Brain microvascular endothelial cell (primary cell): ENCODE results near the gene ZBTB5.
A peak's percentile ranks its signal among the peaks of the same experiment; 100 is the strongest.

Source experiments
- DNase-seq: peaks from one replicate; pipeline ENCODE4 v3.0.0-alpha.2; 2020
- H3K27ac ChIP-seq: fragments of 250-450 bp; sonication (Bioruptor Pico); 2 replicates; pipeline ENCODE4 v1.5.1; 2020; ENCODE audit warnings: mild to moderate bottlenecking, moderate library complexity
- H3K27me3 ChIP-seq: fragments of 250-450 bp; sonication (Bioruptor Pico); replicated peaks from 2 replicates; pipeline ENCODE4 v1.5.1; 2020; ENCODE audit warnings: mild to moderate bottlenecking
- H3K36me3 ChIP-seq: fragments of 250-450 bp; sonication (Bioruptor Pico); replicated peaks from 2 replicates; pipeline ENCODE4 v1.5.1; 2020; ENCODE audit warnings: mild to moderate bottlenecking
- H3K4me3 ChIP-seq: 2 replicates; pipeline ENCODE4 v1.5.1; 2011; ENCODE audit warnings: low read depth, mild to moderate bottlenecking, control low read depth, low read length, moderate library complexity
- in situ Hi-C: cut with HindIII; loops from 2 replicates; pipeline ENCODE4 v1.10.0; 2017; ENCODE audit warnings: low sequenced_read_pairs, low pct_ligation_motif_present
- TF ChIP-seq, protein P1 (sequence below): IDR thresholded peaks from 2 replicates; pipeline ENCODE4 v1.5.1; 2011; ENCODE audit warnings: low read depth, mild to moderate bottlenecking, moderate library complexity, low read length, control low read depth, inconsistent platforms; ENCODE audit errors: missing control alignments

ZBTB5 gene

DNA sequence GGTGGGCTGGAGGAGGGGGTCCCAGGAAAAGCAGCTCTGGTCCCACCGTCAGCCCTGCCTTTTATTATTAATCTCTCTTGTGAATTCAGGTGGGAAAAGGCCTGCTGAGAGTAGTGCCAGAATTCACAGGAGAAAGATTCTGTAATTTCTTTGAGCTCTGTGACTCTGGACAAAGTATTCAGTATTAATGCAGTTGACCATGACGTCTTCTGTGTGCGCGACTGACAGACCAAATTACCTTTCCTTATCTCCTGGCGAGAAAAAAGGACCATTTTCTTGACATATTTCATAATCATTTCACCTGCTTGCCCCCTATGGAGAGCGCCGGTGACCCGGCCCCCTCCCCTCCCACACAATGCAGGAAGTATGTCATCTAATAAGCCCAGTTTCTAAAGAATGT lies 69.6 kb downstream of the ZBTB5 start:
- TF ChIP-seq, protein P1, sequence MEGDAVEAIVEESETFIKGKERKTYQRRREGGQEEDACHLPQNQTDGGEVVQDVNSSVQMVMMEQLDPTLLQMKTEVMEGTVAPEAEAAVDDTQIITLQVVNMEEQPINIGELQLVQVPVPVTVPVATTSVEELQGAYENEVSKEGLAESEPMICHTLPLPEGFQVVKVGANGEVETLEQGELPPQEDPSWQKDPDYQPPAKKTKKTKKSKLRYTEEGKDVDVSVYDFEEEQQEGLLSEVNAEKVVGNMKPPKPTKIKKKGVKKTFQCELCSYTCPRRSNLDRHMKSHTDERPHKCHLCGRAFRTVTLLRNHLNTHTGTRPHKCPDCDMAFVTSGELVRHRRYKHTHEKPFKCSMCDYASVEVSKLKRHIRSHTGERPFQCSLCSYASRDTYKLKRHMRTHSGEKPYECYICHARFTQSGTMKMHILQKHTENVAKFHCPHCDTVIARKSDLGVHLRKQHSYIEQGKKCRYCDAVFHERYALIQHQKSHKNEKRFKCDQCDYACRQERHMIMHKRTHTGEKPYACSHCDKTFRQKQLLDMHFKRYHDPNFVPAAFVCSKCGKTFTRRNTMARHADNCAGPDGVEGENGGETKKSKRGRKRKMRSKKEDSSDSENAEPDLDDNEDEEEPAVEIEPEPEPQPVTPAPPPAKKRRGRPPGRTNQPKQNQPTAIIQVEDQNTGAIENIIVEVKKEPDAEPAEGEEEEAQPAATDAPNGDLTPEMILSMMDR, result no peak
- H3K27me3 ChIP-seq, result no peaks in the 10 kb centered on the region
- in situ Hi-C loops, result no loop called here
- no peaks in the 10 kb centered on the region for H3K36me3 ChIP-seq
- DNase-seq, result no peak
- no peak overlapping the region for H3K27ac ChIP-seq
- H3K4me3 ChIP-seq, result no peak overlapping the region

DNA sequence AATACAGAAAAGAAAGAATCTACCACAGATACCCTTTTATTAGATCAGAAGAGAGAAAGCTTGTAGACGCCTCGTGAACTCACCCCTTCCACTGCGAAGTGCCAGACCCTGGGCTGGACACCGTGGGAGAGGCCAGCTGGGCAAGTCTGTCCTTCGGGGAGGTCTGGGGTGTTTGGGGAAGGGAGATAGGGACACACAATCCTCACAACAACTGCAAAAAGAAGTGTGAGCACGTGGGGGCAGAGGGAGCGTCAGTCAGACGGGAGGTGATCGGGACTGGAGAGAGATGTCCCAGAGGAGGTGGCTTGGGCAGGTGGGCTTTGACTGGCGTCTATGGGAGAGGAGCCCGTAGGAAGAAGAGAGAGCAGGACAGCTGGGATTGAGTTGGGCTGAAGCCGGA lies 70.0 kb downstream of the ZBTB5 start:
- Histone ChIP-seq H3K27me3 (no peaks in the 10 kb centered on the region), H3K4me3 (no peak overlapping the region), H3K27ac (no peak overlapping the region), H3K36me3 (no peaks in the 10 kb centered on the region)
- DNase-seq, result no peak
- in situ Hi-C loops, result no loop called here
- TF ChIP-seq, protein P1, result no peak

DNA sequence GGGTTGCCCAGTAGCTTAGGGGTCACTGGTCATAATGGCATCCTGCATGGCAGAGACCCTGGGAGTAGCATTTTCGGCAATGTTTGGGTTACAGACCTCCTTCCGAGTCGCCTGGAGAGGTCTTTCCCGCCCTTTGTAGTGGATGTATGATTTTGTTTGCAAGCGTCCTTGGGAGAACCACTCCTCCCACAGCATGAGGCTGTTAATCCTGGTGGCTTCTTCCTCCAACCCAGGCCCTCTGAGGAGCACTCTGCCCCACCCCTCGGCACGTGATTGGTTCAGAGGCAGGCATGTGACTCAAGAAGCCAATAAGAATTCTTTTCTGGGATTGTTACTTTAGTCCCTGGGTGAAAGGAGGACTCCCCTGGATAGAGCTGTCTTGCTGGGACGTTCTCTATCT lies 73.0 kb downstream of the ZBTB5 start:
- H3K27me3 ChIP-seq, result no peaks in the 10 kb centered on the region
- in situ Hi-C loops, result no loop called here
- H3K27ac ChIP-seq, result no peak overlapping the region
- DNase-seq, result no peak
- TF ChIP-seq, protein P1, result no peak
- H3K36me3 ChIP-seq, result no peaks in the 10 kb centered on the region
- H3K4me3 ChIP-seq, result no peak overlapping the region

DNA sequence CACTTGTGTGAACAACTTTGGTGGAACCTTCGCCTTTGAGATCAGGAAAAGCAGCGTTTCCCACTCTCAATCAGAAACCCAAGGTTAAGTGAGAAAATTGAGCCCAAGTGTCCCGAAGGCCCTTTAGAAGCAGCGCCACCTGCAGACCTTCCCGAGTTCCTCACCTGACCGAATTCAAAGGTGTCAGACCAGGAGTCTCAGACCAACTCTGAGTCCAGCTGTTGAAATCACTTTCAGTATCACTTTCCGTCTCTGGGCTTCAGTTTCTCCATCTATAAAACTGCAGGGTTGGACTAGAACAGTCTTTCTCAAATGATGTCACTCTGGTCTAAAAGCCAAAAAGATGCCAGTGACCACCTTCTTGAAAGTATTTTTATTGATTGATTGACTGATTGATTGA lies 74.5 kb downstream of the ZBTB5 start:
- in situ Hi-C loops, result no loop called here
- DNase-seq, result no peak
- Histone ChIP-seq H3K27ac (no peak overlapping the region), H3K36me3 (no peaks in the 10 kb centered on the region), H3K27me3 (no peaks in the 10 kb centered on the region), H3K4me3 (no peak overlapping the region)
- TF ChIP-seq, protein P1, result peak; percentile 59
